Measurements from ENCODE around the gene GOLGA6L10. TPM values are rescaled to one million over a fixed set of nuclear protein-coding genes. Genes with fewer than 3 reads are reported as not detected.
"Not testable (repeated sequence)": the region's sequence is repeated elsewhere in the genome, so short reads cannot be mapped to it uniquely, and the experiment has no call there.

GOLGA6L10 gene
- polyA plus RNA-seq, 1 of the 3 experiments (the other 2 are of a cell fraction), result 0.10 TPM

DNA sequence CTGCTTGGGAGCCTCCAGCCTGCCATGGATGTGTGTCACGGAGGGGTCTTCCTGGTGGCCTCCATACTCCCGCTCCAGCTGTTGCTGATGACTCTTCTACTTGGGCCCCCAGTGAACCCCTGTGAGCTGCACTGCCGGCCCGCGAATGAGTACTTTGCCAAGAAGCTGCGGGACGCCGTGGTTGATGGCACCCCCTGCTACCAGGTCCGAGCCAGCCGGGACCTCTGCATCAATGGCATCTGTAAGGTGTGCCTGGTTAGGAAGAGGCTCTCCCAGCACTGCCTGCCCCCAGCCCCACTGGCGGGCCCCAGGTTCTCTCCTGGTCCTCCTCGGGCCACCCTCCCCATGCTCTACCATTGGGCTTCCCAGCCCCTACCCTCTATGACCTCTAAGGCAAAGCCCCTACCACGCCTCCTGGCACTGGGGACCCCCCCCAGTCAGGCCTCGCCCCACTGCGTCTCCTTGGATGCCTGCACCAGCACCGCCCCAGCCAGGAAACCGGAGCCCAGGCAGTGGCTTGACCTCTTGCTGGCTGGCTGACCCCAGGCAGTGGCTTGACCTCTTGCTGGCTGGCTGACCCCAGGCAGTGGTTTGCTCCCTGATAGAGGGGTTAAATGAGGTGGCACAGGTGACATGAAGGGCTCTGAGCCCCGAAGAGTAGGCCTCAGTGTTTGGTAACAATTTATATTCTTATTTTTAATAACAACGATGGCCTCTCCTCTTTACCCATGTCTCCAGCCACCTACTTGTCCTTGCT is 29.6 kb downstream of the GOLGA6L10 start:
- H3K4me3 ChIP-seq (ENCODE audit: low read depth in 2 of 2, low read length in 1 of 2); DNase-seq; H3F3A ChIP-seq (replicated peaks; ENCODE audit: insufficient read depth); H2AFZ ChIP-seq (ENCODE audit: low read depth); H3K9me2 ChIP-seq; H3K4me2 ChIP-seq; CTCF ChIA-PET; H3K27me3 ChIP-seq (ENCODE audit: insufficient read depth); H3K79me2 ChIP-seq (ENCODE audit: insufficient read depth); POLR2A ChIA-PET; H3K36me3 ChIP-seq (replicated peaks in 1 of 2; ENCODE audit: control insufficient read depth in 1 of 2, insufficient read depth in 2 of 2, low read length in 1 of 2); H3K9me3 ChIP-seq; H3K27ac ChIP-seq (ENCODE audit: low read depth in 2 of 2, low read length in 1 of 2); H3K4me1 ChIP-seq (ENCODE audit: control insufficient read depth in 1 of 2, insufficient read depth in 2 of 2, low read depth in 1 of 2, low read length in 1 of 2); H3K9ac ChIP-seq; H4K20me1 ChIP-seq (ENCODE audit: insufficient read depth): not testable (repeated sequence)
- WGBS (ENCODE audit: low lambda C conversion rate), result 70% methylated on average over 8 of the region's 19 CpGs

DNA sequence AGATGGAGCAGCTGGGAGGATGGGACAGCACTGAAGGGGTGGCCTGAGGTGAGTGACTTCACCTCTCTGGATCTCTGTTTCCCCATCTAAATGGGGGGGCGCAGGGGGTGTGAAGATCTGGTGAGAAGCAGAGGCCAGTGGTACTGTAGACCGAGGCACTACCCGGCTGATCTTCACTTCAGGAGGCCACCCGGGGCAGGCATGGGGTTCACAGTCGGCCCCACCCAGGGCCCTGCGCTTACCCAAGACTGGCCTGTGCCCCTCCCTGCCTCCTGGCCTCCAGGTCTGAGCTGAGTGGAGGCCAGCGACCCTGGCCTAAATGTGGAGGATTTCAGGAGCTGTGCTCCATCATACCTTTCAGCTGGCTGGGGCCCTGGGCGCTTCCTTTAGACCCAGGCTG is 31.0 kb downstream of the GOLGA6L10 start:
- CTCF ChIA-PET, result not testable (repeated sequence)

GRCh38 chr15:82317516-82317915 is 31.8 kb downstream of the GOLGA6L10 start:
- 75% methylated on average over 7 of the region's 7 CpGs for WGBS (ENCODE audit: low lambda C conversion rate)
- H3K4me2 ChIP-seq; H3K79me2 ChIP-seq (ENCODE audit: insufficient read depth); H3K9ac ChIP-seq; CTCF ChIA-PET; H3K4me1 ChIP-seq (ENCODE audit: control insufficient read depth in 1 of 2, insufficient read depth in 2 of 2, low read depth in 1 of 2, low read length in 1 of 2); H4K20me1 ChIP-seq (ENCODE audit: insufficient read depth); DNase-seq; H3F3A ChIP-seq (replicated peaks; ENCODE audit: insufficient read depth); H3K27ac ChIP-seq (ENCODE audit: low read depth in 2 of 2, low read length in 1 of 2); H3K36me3 ChIP-seq (replicated peaks in 1 of 2; ENCODE audit: control insufficient read depth in 1 of 2, insufficient read depth in 2 of 2, low read length in 1 of 2); H3K27me3 ChIP-seq (ENCODE audit: insufficient read depth); H3K9me2 ChIP-seq; POLR2A ChIA-PET; H3K4me3 ChIP-seq (ENCODE audit: low read depth in 2 of 2, low read length in 1 of 2); H2AFZ ChIP-seq (ENCODE audit: low read depth); H3K9me3 ChIP-seq: not testable (repeated sequence)

More for the DNA sequence above, 31.0 kb downstream of the GOLGA6L10 start:
- H3K9me3 ChIP-seq; H3K9me2 ChIP-seq; H3K4me1 ChIP-seq (ENCODE audit: control insufficient read depth in 1 of 2, insufficient read depth in 2 of 2, low read depth in 1 of 2, low read length in 1 of 2); H2AFZ ChIP-seq (ENCODE audit: low read depth); H3K9ac ChIP-seq; H3K4me2 ChIP-seq; H3K27me3 ChIP-seq (ENCODE audit: insufficient read depth); H3K27ac ChIP-seq (ENCODE audit: low read depth in 2 of 2, low read length in 1 of 2); H4K20me1 ChIP-seq (ENCODE audit: insufficient read depth); H3F3A ChIP-seq (replicated peaks; ENCODE audit: insufficient read depth); H3K4me3 ChIP-seq (ENCODE audit: low read depth in 2 of 2, low read length in 1 of 2); POLR2A ChIA-PET; H3K79me2 ChIP-seq (ENCODE audit: insufficient read depth); H3K36me3 ChIP-seq (replicated peaks in 1 of 2; ENCODE audit: control insufficient read depth in 1 of 2, insufficient read depth in 2 of 2, low read length in 1 of 2); DNase-seq: not testable (repeated sequence)
- 86% methylated on average over 6 of the region's 8 CpGs for WGBS (ENCODE audit: low lambda C conversion rate)

DNA sequence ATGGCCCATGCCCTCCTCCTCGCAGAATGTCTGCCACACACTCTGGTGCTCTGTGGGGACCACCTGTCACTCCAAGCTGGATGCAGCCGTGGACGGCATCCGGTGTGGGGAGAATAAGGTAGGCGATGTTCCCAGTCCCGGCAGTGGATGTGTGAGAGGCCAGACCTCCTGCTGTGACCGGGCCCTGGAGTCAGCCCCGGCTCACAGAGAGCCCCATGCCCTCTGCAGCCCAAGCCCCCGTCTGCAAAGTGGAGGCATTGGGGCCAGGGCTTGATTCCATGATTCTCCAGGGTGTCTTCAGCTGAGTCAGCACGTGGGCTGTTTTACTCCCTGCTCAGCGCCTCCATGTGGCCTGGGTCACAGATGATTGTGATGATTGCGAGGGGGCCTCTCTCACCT is 32.2 kb downstream of the GOLGA6L10 start:
- CTCF ChIA-PET, result no interaction called here
- Histone ChIP-seq H3K4me3 (ENCODE audit: low read depth in 2 of 2, low read length in 1 of 2) (no peak overlapping the region), H3K36me3 (replicated peaks in 1 of 2; ENCODE audit: control insufficient read depth in 1 of 2, insufficient read depth in 2 of 2, low read length in 1 of 2) (no peaks in the 10 kb centered on the region), H3K9me3 (no peaks in the 10 kb centered on the region), H2AFZ (ENCODE audit: low read depth) (no peak overlapping the region), H3K27ac (ENCODE audit: low read depth in 2 of 2, low read length in 1 of 2) (no peak overlapping the region), H3K9me2 (no peaks in the 10 kb centered on the region), H3K4me1 (ENCODE audit: control insufficient read depth in 1 of 2, insufficient read depth in 2 of 2, low read depth in 1 of 2, low read length in 1 of 2) (peaks cover 0 to 7% of the 10 kb centered on the region in 2 experiments; a peak in 1 of 4 replicates), H3K9ac (no peak overlapping the region), H3F3A (replicated peaks; ENCODE audit: insufficient read depth) (no peaks in the 10 kb centered on the region), H3K4me2 (no peak overlapping the region), H4K20me1 (ENCODE audit: insufficient read depth) (no peaks in the 10 kb centered on the region), H3K79me2 (ENCODE audit: insufficient read depth) (no peaks in the 10 kb centered on the region), H3K27me3 (ENCODE audit: insufficient read depth) (no peaks in the 10 kb centered on the region)
- POLR2A ChIA-PET, result no interaction called here
- DNase-seq, result no peak
- WGBS (ENCODE audit: low lambda C conversion rate), result 95% methylated on average over 8 of the region's 12 CpGs
- TF ChIP-seq, protein P1, sequence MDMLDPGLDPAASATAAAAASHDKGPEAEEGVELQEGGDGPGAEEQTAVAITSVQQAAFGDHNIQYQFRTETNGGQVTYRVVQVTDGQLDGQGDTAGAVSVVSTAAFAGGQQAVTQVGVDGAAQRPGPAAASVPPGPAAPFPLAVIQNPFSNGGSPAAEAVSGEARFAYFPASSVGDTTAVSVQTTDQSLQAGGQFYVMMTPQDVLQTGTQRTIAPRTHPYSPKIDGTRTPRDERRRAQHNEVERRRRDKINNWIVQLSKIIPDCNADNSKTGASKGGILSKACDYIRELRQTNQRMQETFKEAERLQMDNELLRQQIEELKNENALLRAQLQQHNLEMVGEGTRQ (IDR thresholded peaks at IDR 0.05; ENCODE audit: borderline replicate concordance, low read depth, low read length), result no peak
- no peak for TF ChIP-seq SMC3 (IDR thresholded peaks at IDR 0.05; ENCODE audit: low read depth, low read length)

- H3K9me2 ChIP-seq; H3K27me3 ChIP-seq (ENCODE audit: insufficient read depth); H3K79me2 ChIP-seq (ENCODE audit: insufficient read depth); DNase-seq; H4K20me1 ChIP-seq (ENCODE audit: insufficient read depth); H3K9ac ChIP-seq; POLR2A ChIA-PET; H3F3A ChIP-seq (replicated peaks; ENCODE audit: insufficient read depth); CTCF ChIA-PET; H3K4me1 ChIP-seq (ENCODE audit: control insufficient read depth in 1 of 2, insufficient read depth in 2 of 2, low read depth in 1 of 2, low read length in 1 of 2); H3K36me3 ChIP-seq (replicated peaks in 1 of 2; ENCODE audit: control insufficient read depth in 1 of 2, insufficient read depth in 2 of 2, low read length in 1 of 2); H3K4me2 ChIP-seq; H3K27ac ChIP-seq (ENCODE audit: low read depth in 2 of 2, low read length in 1 of 2); H2AFZ ChIP-seq (ENCODE audit: low read depth); H3K9me3 ChIP-seq; H3K4me3 ChIP-seq (ENCODE audit: low read depth in 2 of 2, low read length in 1 of 2): not testable (repeated sequence)
- 78% methylated on average over 9 of the region's 23 CpGs for WGBS (ENCODE audit: low lambda C conversion rate)
These were observed 32.8 kb downstream of the GOLGA6L10 start for GRCh38 chr15:82316247-82317090.

Measured in SK-N-SH (cell line).